K562 (cell line): ENCODE data around the gene FASTK. TPM values are rescaled to one million over a fixed set of nuclear protein-coding genes. Genes with fewer than 3 reads are reported as not detected.
A peak's percentile ranks its signal among the peaks of the same experiment; 100 is the strongest.

ENCODE experiments used
- ARID1B ChIP-seq: fragments of 450-650 bp; IDR thresholded peaks from 2 replicates; pipeline ENCODE4 v1.6.1; 2016; ENCODE audit warnings: antibody characterized with exemption, mild to moderate bottlenecking, inconsistent platforms
- ATF6 ChIP-seq: sonication (generic); formaldehyde crosslinking; IDR thresholded peaks from 2 replicates; pipeline ENCODE4 v1.4.0; 2020; ENCODE audit warnings: mild to moderate bottlenecking, missing genetic modification reagents
- CBX8 ChIP-seq: fragments of 200-600 bp; sonication (generic); IDR thresholded peaks from 2 replicates; pipeline ENCODE4 v1.6.1; 2012; ENCODE audit warnings: borderline replicate concordance, mixed run types, low read depth, mild to moderate bottlenecking, moderate library complexity, mixed read lengths, low read length, control low read depth, inconsistent platforms; ENCODE audit not compliant: poor library complexity, severe bottlenecking; ENCODE audit errors: extremely low read depth
- FOXJ2 ChIP-seq: fragments of 200-800 bp; sonication (Bioruptor generic); IDR thresholded peaks from 2 replicates; pipeline ENCODE4 v1.6.1; 2016; ENCODE audit warnings: missing genetic modification characterization, missing compliant biosample characterization
- HBP1 ChIP-seq: fragments of 450-650 bp; formaldehyde crosslinking; IDR thresholded peaks from 2 replicates; pipeline ENCODE4 v1.4.0; 2022; ENCODE audit warnings: missing genetic modification characterization
- HMGN3 ChIP-seq: IDR thresholded peaks from 2 replicates; pipeline ENCODE4 v1.6.1; 2011; ENCODE audit warnings: borderline replicate concordance, low read depth, mild to moderate bottlenecking, mixed read lengths, low read length; ENCODE audit not compliant: insufficient read length; ENCODE audit errors: extremely low read depth
- HSF4 ChIP-seq: fragments of 250-450 bp; sonication (Bioruptor Pico); IDR thresholded peaks from 2 replicates; pipeline ENCODE4 v2.1.2; 2022; ENCODE audit warnings: mild to moderate bottlenecking, moderate library complexity, borderline replicate concordance
- MCM2 ChIP-seq: fragments of 450-650 bp; IDR thresholded peaks from 2 replicates; pipeline ENCODE4 v1.6.1; 2017; ENCODE audit warnings: low read depth, mild to moderate bottlenecking
- MCM7 ChIP-seq, 2 experiments: fragments of 450-650 bp; IDR thresholded peaks; 2 replicates each; pipeline ENCODE4 v1.6.1; 2016 to 2018
- NFRKB ChIP-seq: fragments of 450-650 bp; IDR thresholded peaks from 2 replicates; pipeline ENCODE4 v1.6.1; 2016; ENCODE audit warnings: low read depth
- NR1H2 ChIP-seq: sonication (generic); formaldehyde crosslinking; IDR thresholded peaks from 2 replicates; pipeline ENCODE4 v1.4.0; 2020; ENCODE audit warnings: mild to moderate bottlenecking, missing genetic modification reagents
- PML ChIP-seq: IDR thresholded peaks from 2 replicates; pipeline ENCODE4 v1.6.1; 2012; ENCODE audit warnings: low read length, inconsistent platforms
- POLR2G ChIP-seq: fragments of 200-400 bp; formaldehyde crosslinking; IDR thresholded peaks from 2 replicates; pipeline ENCODE4 v1.6.1; 2017; ENCODE audit warnings: low read depth, mild to moderate bottlenecking, antibody characterized with exemption, low read length, moderate library complexity
- RAD21 ChIP-seq, 2 experiments: fragments of 250-450 bp in 1 of 2; fragments of 450-650 bp in 1 of 2; sonication (Bioruptor Pico) in 1 of 2; formaldehyde crosslinking in 1 of 2; IDR thresholded peaks in 1 of 2; conservative IDR thresholded peaks in 1 of 2; 2 replicates each; pipeline versions ENCODE4 v1.4.0 to v1.8.0; 2020 to 2022; ENCODE audit warnings: mild to moderate bottlenecking in 2 of 2, moderate library complexity in 1 of 2
- RBM25 ChIP-seq: fragments of 200-400 bp; formaldehyde crosslinking; IDR thresholded peaks from 2 replicates; pipeline ENCODE4 v1.6.1; 2018; ENCODE audit warnings: low read length, low read depth, moderate library complexity; ENCODE audit not compliant: severe bottlenecking
- RNF2 ChIP-seq: sonication (generic); IDR thresholded peaks from 2 replicates; pipeline ENCODE4 v1.6.1; 2016
- U2AF2 ChIP-seq: fragments of 200-400 bp; formaldehyde crosslinking; optimal IDR thresholded peaks from 2 replicates; pipeline ENCODE3; 2017; ENCODE audit warnings: low read depth, mild to moderate bottlenecking, low read length
- XRCC3 ChIP-seq: fragments of 450-650 bp; IDR thresholded peaks from 2 replicates; pipeline ENCODE4 v1.6.1; 2017; ENCODE audit warnings: mild to moderate bottlenecking, moderate library complexity
- ZC3H4 ChIP-seq: sonication (generic); formaldehyde crosslinking; IDR thresholded peaks from 2 replicates; pipeline ENCODE4 v1.9.0; 2021; ENCODE audit warnings: missing genetic modification reagents, borderline replicate concordance
- ZFP1 ChIP-seq: fragments of 450-650 bp; formaldehyde crosslinking; IDR thresholded peaks from 2 replicates; pipeline ENCODE4 v1.4.0; 2020; ENCODE audit warnings: mild to moderate bottlenecking, mixed read lengths
- ZFP36 ChIP-seq: fragments of 150-350 bp; IDR thresholded peaks from 2 replicates; pipeline ENCODE4 v1.6.1; 2018; ENCODE audit warnings: low read length, low read depth; ENCODE audit not compliant: partially characterized antibody
- ZNF347 ChIP-seq: fragments of 450-650 bp; formaldehyde crosslinking; IDR thresholded peaks from 2 replicates; pipeline ENCODE4 v1.4.0; 2020; ENCODE audit warnings: low read depth, mild to moderate bottlenecking, moderate library complexity
- ZNF354B ChIP-seq: fragments of 250-450 bp; sonication (Bioruptor Pico); IDR thresholded peaks from 2 replicates; pipeline ENCODE4 v1.4.0; 2020
- polyA plus RNA-seq, 8 experiments: library from polyadenylated mRNA; depleted of rRNA in 4 of 8; stranded (reverse) in 5 of 8; unstranded in 3 of 8; fragments of >200 nt; fragmentation: Nextera tagmentation in 2 of 8; fragmentation: Illumina TruSeq in 1 of 8; extraction: Ambion mirVana in 2 of 8; extraction: Trizol in 1 of 8; gene quantifications; 2 replicates each; pipeline versions ENCODE4 v1.2.1 to v1.2.3, GENCODE V29; 2011 to 2014; ENCODE audit warnings: inconsistent platforms in 1 of 8, missing spikeins in 1 of 8
- total RNA-seq, 7 experiments: library from RNA; depleted of rRNA in 6 of 7; stranded (reverse); fragments of >200 nt in 6 of 7; fragmentation: Illumina TruSeq in 2 of 7; extraction: Trizol in 2 of 7; gene quantifications; 2 replicates each; pipeline versions ENCODE4 v1.2.1 to v1.2.3, GENCODE V29; 2011 to 2021; ENCODE audit warnings: low replicate concordance in 1 of 7
- TF ChIP-seq, protein P1 (sequence below): fragments of 450-650 bp; IDR thresholded peaks from 2 replicates; pipeline ENCODE4 v1.6.1; 2016; ENCODE audit warnings: missing biosample characterization, missing genetic modification characterization

The FASTK gene
- total and polyA plus RNA-seq, 9 of the 15 experiments (the other 6 are each of a cell fraction or from before 2014, with no cell fraction given), result 0.51 to 150 (median 48.2) TPM

DNA sequence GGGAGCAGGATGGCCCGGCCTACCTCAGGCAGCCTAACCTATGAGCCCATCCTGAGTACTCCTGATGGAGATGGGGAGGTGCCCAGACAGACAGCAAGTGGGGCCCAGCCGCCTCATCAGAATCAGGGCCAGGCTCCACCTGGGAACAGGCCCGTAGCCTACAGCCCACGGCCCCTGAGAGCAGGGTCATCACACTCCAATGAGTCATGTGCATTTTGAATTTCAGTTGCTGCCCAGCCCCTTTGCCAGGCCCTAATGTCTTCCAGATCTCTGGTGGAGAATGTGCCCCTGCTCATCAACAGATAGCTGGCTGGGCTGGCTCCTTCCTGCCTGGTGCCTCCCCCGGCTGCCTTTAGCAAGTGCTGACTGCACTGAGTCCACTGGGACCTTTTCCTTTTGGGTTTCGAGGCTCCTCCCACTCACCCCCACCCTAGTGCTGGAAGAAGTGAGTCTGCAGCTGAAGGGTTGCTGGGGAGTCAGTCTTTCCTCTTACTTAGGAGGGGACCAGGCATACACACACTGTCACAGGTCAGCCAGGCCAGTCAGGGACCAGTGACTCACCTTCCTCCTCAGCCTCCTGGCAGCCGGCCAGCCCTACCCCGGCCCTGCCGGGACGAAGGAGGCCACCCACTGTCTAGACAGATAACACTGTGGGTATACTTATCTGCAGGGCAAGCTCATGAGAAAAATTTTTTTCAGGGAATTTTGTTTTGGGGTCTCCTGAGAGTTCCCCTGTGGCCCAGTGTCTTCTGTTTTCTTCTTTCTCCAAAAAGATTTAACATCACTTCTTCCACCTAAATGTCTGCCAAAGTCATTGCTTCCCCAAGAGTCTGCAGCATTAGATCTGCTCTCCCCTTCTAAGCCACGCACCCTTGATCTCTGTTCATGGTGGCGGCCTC, 41.4 kb downstream of the FASTK start (continued):
- TF ChIP-seq, protein P1, sequence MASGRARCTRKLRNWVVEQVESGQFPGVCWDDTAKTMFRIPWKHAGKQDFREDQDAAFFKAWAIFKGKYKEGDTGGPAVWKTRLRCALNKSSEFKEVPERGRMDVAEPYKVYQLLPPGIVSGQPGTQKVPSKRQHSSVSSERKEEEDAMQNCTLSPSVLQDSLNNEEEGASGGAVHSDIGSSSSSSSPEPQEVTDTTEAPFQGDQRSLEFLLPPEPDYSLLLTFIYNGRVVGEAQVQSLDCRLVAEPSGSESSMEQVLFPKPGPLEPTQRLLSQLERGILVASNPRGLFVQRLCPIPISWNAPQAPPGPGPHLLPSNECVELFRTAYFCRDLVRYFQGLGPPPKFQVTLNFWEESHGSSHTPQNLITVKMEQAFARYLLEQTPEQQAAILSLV (tag), result no peak
- no peak for TF ChIP-seq HBP1 (CRISPR knock-in tag)
- TF ChIP-seq ZNF354B (CRISPR knock-in tag), result no peak
- no peak for TF ChIP-seq NR1H2
- no peak for TF ChIP-seq CBX8
- no peak for TF ChIP-seq HSF4 (CRISPR knock-in tag)
- no peak; the same call in 1 of the 2 replicates for TF ChIP-seq NFRKB
- TF ChIP-seq HMGN3, result peak; percentile 100
- TF ChIP-seq ARID1B, result peak; percentile 99
- no peak for TF ChIP-seq MCM7 (IDR thresholded peaks at IDR 0.05)
- TF ChIP-seq MCM2, result no peak
- TF ChIP-seq ZC3H4 (CRISPR knock-in tag), result no peak
- peak; percentile 89; the same call in 1 of the 2 replicates for TF ChIP-seq RNF2
- peak; percentile 64 for TF ChIP-seq ZFP1 (CRISPR knock-in tag)
- TF ChIP-seq U2AF2, result no peak
- no peak for TF ChIP-seq FOXJ2 (tag)
- TF ChIP-seq RBM25, result no peak
- TF ChIP-seq ZNF347 (CRISPR knock-in tag), result no peak
- no peak for TF ChIP-seq ATF6
- peak; percentile 72 for TF ChIP-seq POLR2G
- peak; percentile 18 for TF ChIP-seq ZFP36
- peak in 1 of 2 experiments; percentile 28; a peak in 3 of 4 replicates for TF ChIP-seq RAD21 (CRISPR knock-in tag; conservative IDR thresholded peaks at IDR 0.05 in 1 of 2, IDR thresholded peaks at IDR 0.05 in 1 of 2)
- peak; percentile 86 for TF ChIP-seq PML
- TF ChIP-seq XRCC3, result no peak
